ENCODE measurements around the gene CADPS2. TPM values are rescaled to one million over a fixed set of nuclear protein-coding genes. Genes with fewer than 3 reads are reported as not detected.

CADPS2 gene
- total RNA-seq, 2 experiments from 2014 or later = not detected

DNA sequence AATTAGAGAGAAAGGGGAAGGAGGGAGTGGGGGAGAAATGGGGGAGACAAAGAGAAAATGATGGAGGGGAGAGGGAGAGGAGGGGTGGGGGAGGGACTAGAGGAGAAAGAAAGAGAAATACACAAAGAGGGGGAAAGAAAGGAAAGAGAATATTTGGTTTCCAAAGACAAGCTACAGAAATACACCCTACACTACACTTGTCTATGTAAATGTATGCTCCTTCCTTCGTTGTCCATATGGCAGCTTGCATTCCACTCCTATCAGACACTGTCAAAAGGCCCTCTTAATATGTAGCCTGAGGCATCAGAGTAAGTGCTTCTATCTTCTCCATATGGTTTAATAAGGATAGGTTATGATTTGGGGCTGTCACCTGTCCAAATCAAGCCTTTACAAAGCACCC lies 488.9 kb downstream of the CADPS2 start:
- no peaks in the 10 kb centered on the region for H3K36me3 ChIP-seq (ENCODE audit: insufficient read depth, low read length)
- TF ChIP-seq CTCF (conservative IDR thresholded peaks at IDR 0.05; ENCODE audit: low read length) (no peak), EZH2phosphoT487 (IDR thresholded peaks at IDR 0.05; ENCODE audit: borderline replicate concordance, low read depth, low read length) (no peak)

DNA sequence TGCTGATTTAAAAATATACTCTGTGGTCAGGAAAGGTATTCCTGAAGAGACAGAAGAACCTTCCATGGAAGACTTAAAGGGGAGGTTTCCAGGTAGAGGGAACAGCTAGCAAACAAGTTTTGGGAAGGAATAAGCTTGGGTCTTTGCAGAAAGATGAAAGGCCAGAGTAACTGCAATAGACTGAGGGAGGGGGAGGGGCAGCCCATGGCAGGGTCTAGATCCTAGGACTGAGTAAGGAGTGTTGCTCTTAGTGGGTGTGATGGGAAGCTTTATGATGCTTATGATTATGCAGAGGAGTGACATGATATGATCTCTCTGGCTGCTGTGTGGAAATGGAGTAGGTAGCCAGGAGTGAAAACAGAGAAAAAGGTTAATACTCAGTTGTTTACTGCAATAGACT lies 491.7 kb downstream of the CADPS2 start:
- ChIA-PET CTCF (ENCODE audit: unreplicated experiment) (no interaction called here), POLR2A (no interaction called here)
- Histone ChIP-seq H3K4me3 (ENCODE audit: low read depth, low read length, poor library complexity, severe bottlenecking) (no peak overlapping the region), H3K27ac (ENCODE audit: low read depth, low read length, poor library complexity, severe bottlenecking) (no peak overlapping the region), H3K9me3 (ENCODE audit: low read length) (no peaks in the 10 kb centered on the region), H4K20me1 (ENCODE audit: insufficient read depth, low read length) (no peaks in the 10 kb centered on the region), H3K4me1 (ENCODE audit: insufficient read depth, low read length, poor library complexity, severe bottlenecking) (no peaks in the 10 kb centered on the region), H3K9me2 (ENCODE audit: insufficient read depth, low read length) (no peaks in the 10 kb centered on the region), H3K36me3 (ENCODE audit: insufficient read depth, low read length) (no peaks in the 10 kb centered on the region), H3K79me2 (ENCODE audit: insufficient read depth, low read depth, low read length) (no peaks in the 10 kb centered on the region), H3K4me2 (ENCODE audit: low read length) (no peak overlapping the region), H2AFZ (ENCODE audit: low read length) (no peak overlapping the region)
- intact Hi-C loops (cut with micrococcal nuclease; ENCODE audit: unreplicated experiment) = no loop called here
- DNase-seq (ENCODE audit: low spot score) = no peak
- no TSS peak for BruUV-seq (replicated peaks)
- TF ChIP-seq EZH2phosphoT487 (IDR thresholded peaks at IDR 0.05; ENCODE audit: borderline replicate concordance, low read depth, low read length) (no peak), CTCF (conservative IDR thresholded peaks at IDR 0.05; ENCODE audit: low read length) (no peak)

More for the DNA sequence above, 488.9 kb downstream of the CADPS2 start:
- H3K79me2 ChIP-seq (ENCODE audit: insufficient read depth, low read depth, low read length) = no peaks in the 10 kb centered on the region
- intact Hi-C loops (cut with micrococcal nuclease; ENCODE audit: unreplicated experiment) = no loop called here
- H3K4me1 ChIP-seq (ENCODE audit: insufficient read depth, low read length, poor library complexity, severe bottlenecking) = no peaks in the 10 kb centered on the region
- ChIA-PET POLR2A (interaction anchor here (0.6 to 0.7 kb wide), 2 partner anchors 122 to 1354 kb away, joined by 3 read pairs; no protein-coding TSS in a partner anchor), CTCF (ENCODE audit: unreplicated experiment) (no interaction called here)
- no peaks in the 10 kb centered on the region for H3K9me2 ChIP-seq (ENCODE audit: insufficient read depth, low read length)
- H3K9me3 ChIP-seq (ENCODE audit: low read length) = no peaks in the 10 kb centered on the region
- H3K4me2 ChIP-seq (ENCODE audit: low read length) = no peak overlapping the region
- no peak overlapping the region for H3K27ac ChIP-seq (ENCODE audit: low read depth, low read length, poor library complexity, severe bottlenecking)
- no peak for DNase-seq (ENCODE audit: low spot score)
- H2AFZ ChIP-seq (ENCODE audit: low read length) = no peak overlapping the region
- no peak overlapping the region for H3K4me3 ChIP-seq (ENCODE audit: low read depth, low read length, poor library complexity, severe bottlenecking)
- H4K20me1 ChIP-seq (ENCODE audit: insufficient read depth, low read length) = no peaks in the 10 kb centered on the region
- BruUV-seq (replicated peaks) = no TSS peak

DNA sequence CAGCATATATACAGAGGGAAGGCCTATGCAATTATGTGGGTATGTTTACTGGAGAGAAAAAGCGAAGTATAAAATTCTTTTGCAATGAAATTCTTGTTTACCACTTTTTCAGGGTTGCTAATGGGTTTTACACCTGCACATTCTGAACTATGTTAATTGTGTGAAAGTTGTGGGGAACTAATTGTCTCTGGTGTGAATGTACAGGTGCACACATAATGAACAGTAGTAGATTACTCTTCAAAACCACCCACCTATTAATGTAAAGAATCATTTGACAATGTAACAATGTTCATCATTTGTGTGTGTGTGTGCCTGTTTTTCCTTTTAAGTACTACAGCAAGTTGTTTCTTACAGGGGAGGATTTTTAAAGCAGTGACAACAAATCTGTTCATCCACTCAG lies 501.7 kb downstream of the CADPS2 start:
- CTCF ChIA-PET (ENCODE audit: unreplicated experiment) = no interaction called here
- Histone ChIP-seq H3K4me3 (ENCODE audit: low read depth, low read length, poor library complexity, severe bottlenecking) (no peak overlapping the region), H4K20me1 (ENCODE audit: insufficient read depth, low read length) (no peaks in the 10 kb centered on the region), H3K36me3 (ENCODE audit: insufficient read depth, low read length) (no peaks in the 10 kb centered on the region), H3K9me2 (ENCODE audit: insufficient read depth, low read length) (no peaks in the 10 kb centered on the region), H2AFZ (ENCODE audit: low read length) (no peak overlapping the region), H3K4me1 (ENCODE audit: insufficient read depth, low read length, poor library complexity, severe bottlenecking) (no peaks in the 10 kb centered on the region), H3K79me2 (ENCODE audit: insufficient read depth, low read depth, low read length) (no peaks in the 10 kb centered on the region), H3K9me3 (ENCODE audit: low read length) (no peaks in the 10 kb centered on the region), H3K27ac (ENCODE audit: low read depth, low read length, poor library complexity, severe bottlenecking) (no peak overlapping the region), H3K4me2 (ENCODE audit: low read length) (no peak overlapping the region)
- intact Hi-C loops (cut with micrococcal nuclease; ENCODE audit: unreplicated experiment) = no loop called here
- no peak for DNase-seq (ENCODE audit: low spot score)
- no TSS peak for BruUV-seq (replicated peaks)
- TF ChIP-seq EZH2phosphoT487 (IDR thresholded peaks at IDR 0.05; ENCODE audit: borderline replicate concordance, low read depth, low read length) (no peak), CTCF (conservative IDR thresholded peaks at IDR 0.05; ENCODE audit: low read length) (no peak)
- POLR2A ChIA-PET = no interaction called here
